Placental pericyte (primary cell): ENCODE data around the gene GSG1L. TPM values are rescaled to one million over a fixed set of nuclear protein-coding genes. Genes with fewer than 3 reads are reported as not detected.

Experiments
- small RNA-seq: library from RNA; depleted of rRNA; stranded (forward); fragments of <200 nt; gene quantifications from one replicate; pipeline ENCODE3, GENCODE V24; 2012; ENCODE audit warnings: low replicate concordance
- total RNA-seq: library from RNA; depleted of rRNA; stranded (reverse); fragments of >200 nt; gene quantifications from 2 replicates; pipeline ENCODE4 v1.2.3, GENCODE V29; 2012

Gene GSG1L
- not detected in 2 replicates for total RNA-seq

GRCh38 chr16:28063591-28064061, at the start of gene GSG1L:
TSS of gene GSG1L (minus strand) at chr16:28063714. CDS start at chr16:28063424, 290 bp downstream.

Small RNAs within 50 kb of the gene (small RNA-seq; reads per million reads assigned to genes)
- gene RNU6-1241P (not detected), gene RNU6-159P (not detected)

Other genes with a start within 250 kb of the GSG1L start
- gene XPO6, start 148.3 kb upstream of the GSG1L start, total RNA-seq, result 169 and 171 TPM in 2 replicates
- gene SBK1, start 228.8 kb upstream of the GSG1L start, total RNA-seq, result under 0.01 TPM in 1 of 2 replicates, not detected in the other